ENCODE measurements around the gene NFU1. TPM values are rescaled to one million over a fixed set of nuclear protein-coding genes. Genes with fewer than 3 reads are reported as not detected.
"Not testable (repeated sequence)": the region's sequence is repeated elsewhere in the genome, so short reads cannot be mapped to it uniquely, and the experiment has no call there.

The NFU1 gene
- total RNA-seq, 1 donor from 2014 or later = 50.7 TPM

- no peak for DNase-seq (ENCODE audit: low spot score)
- Mint-ChIP-seq H3K27ac (ENCODE audit: unreplicated experiment) (no peak overlapping the region), H3K4me3 (ENCODE audit: unreplicated experiment) (no peak overlapping the region), H3K36me3 (ENCODE audit: low read depth, unreplicated experiment) (no peaks in the 10 kb centered on the region), H3K4me1 (ENCODE audit: unreplicated experiment) (peaks cover 5% of the 10 kb centered on the region), H3K9me3 (ENCODE audit: unreplicated experiment) (no peaks in the 10 kb centered on the region), H3K27me3 (ENCODE audit: unreplicated experiment) (no peaks in the 10 kb centered on the region)
- TF ChIP-seq CTCF (IDR thresholded peaks at IDR 0.05; ENCODE audit: unreplicated experiment) = no peak
Observed at GRCh38 chr2:69453475-69454129, 16.4 kb upstream of the NFU1 start.

- H3K9me3 Mint-ChIP-seq (ENCODE audit: unreplicated experiment) = no peaks in the 10 kb centered on the region
- peaks cover 7% of the 10 kb centered on the region for H3K4me1 Mint-ChIP-seq (ENCODE audit: unreplicated experiment)
- no peak for DNase-seq (ENCODE audit: low spot score)
- H3K4me3 Mint-ChIP-seq (ENCODE audit: unreplicated experiment) = no peak overlapping the region
- H3K36me3 Mint-ChIP-seq (ENCODE audit: low read depth, unreplicated experiment) = peaks cover 3% of the 10 kb centered on the region
- H3K27me3 Mint-ChIP-seq (ENCODE audit: unreplicated experiment) = no peaks in the 10 kb centered on the region
- no peak for TF ChIP-seq CTCF (IDR thresholded peaks at IDR 0.05; ENCODE audit: unreplicated experiment)
- H3K27ac Mint-ChIP-seq (ENCODE audit: unreplicated experiment) = no peak overlapping the region
Observed at GRCh38 chr2:69452687-69453086, 15.5 kb upstream of the NFU1 start.

- H3K27me3 Mint-ChIP-seq (ENCODE audit: unreplicated experiment) = peaks cover 2% of the 10 kb centered on the region
- DNase-seq (ENCODE audit: low spot score) = no peak
- H3K4me3 Mint-ChIP-seq (ENCODE audit: unreplicated experiment) = no peak overlapping the region
- TF ChIP-seq CTCF (IDR thresholded peaks at IDR 0.05; ENCODE audit: unreplicated experiment) = no peak
- H3K4me1 Mint-ChIP-seq (ENCODE audit: unreplicated experiment) = peaks cover 7% of the 10 kb centered on the region
- H3K9me3 Mint-ChIP-seq (ENCODE audit: unreplicated experiment) = no peaks in the 10 kb centered on the region
- H3K27ac Mint-ChIP-seq (ENCODE audit: unreplicated experiment) = no peak overlapping the region
- H3K36me3 Mint-ChIP-seq (ENCODE audit: low read depth, unreplicated experiment) = peaks cover 6% of the 10 kb centered on the region
Observed at GRCh38 chr2:69450735-69451416, 13.6 kb upstream of the NFU1 start.

- no peak for DNase-seq (ENCODE audit: low spot score)
- no peaks in the 10 kb centered on the region for H3K9me3 Mint-ChIP-seq (ENCODE audit: unreplicated experiment)
- H3K36me3 Mint-ChIP-seq (ENCODE audit: low read depth, unreplicated experiment) = peaks cover 6% of the 10 kb centered on the region
- H3K4me1 Mint-ChIP-seq (ENCODE audit: unreplicated experiment) = peaks cover 7% of the 10 kb centered on the region
- TF ChIP-seq CTCF (IDR thresholded peaks at IDR 0.05; ENCODE audit: unreplicated experiment) = no peak
- H3K4me3 Mint-ChIP-seq (ENCODE audit: unreplicated experiment) = no peak overlapping the region
- peaks cover 2% of the 10 kb centered on the region for H3K27me3 Mint-ChIP-seq (ENCODE audit: unreplicated experiment)
- H3K27ac Mint-ChIP-seq (ENCODE audit: unreplicated experiment) = no peak overlapping the region
Observed at GRCh38 chr2:69449906-69450305, 12.7 kb upstream of the NFU1 start.

GRCh38 chr2:69443673-69444072, 6.4 kb upstream of the NFU1 start:
- peaks cover 18% of the 10 kb centered on the region for H3K36me3 Mint-ChIP-seq (ENCODE audit: low read depth, unreplicated experiment)
- H3K27ac Mint-ChIP-seq (ENCODE audit: unreplicated experiment); DNase-seq (ENCODE audit: low spot score); H3K4me3 Mint-ChIP-seq (ENCODE audit: unreplicated experiment); H3K9me3 Mint-ChIP-seq (ENCODE audit: unreplicated experiment); H3K4me1 Mint-ChIP-seq (ENCODE audit: unreplicated experiment); H3K27me3 Mint-ChIP-seq (ENCODE audit: unreplicated experiment): not testable (repeated sequence)

- H3K36me3 Mint-ChIP-seq (ENCODE audit: low read depth, unreplicated experiment) = peaks cover 21% of the 10 kb centered on the region
- not testable (repeated sequence) for H3K27ac Mint-ChIP-seq (ENCODE audit: unreplicated experiment); H3K4me3 Mint-ChIP-seq (ENCODE audit: unreplicated experiment); DNase-seq (ENCODE audit: low spot score); H3K9me3 Mint-ChIP-seq (ENCODE audit: unreplicated experiment)
- H3K4me1 Mint-ChIP-seq (ENCODE audit: unreplicated experiment) = peaks cover 15% of the 10 kb centered on the region
- H3K27me3 Mint-ChIP-seq (ENCODE audit: unreplicated experiment) = peaks cover 13% of the 10 kb centered on the region
Observed at GRCh38 chr2:69439499-69439898, 2.3 kb upstream of the NFU1 start.
